RWPE1 (cell line): ENCODE data around the gene MAML3.

Experiments used
- CTCF ChIA-PET: fragments of 350-600 bp; sonication (Branson Sonifier 250); formaldehyde crosslinking; extraction: SDS; loops from one replicate; lab custom pipeline; 2021; lab: Yijun Ruan, JAX
- POLR2A ChIA-PET: fragments of 400-600 bp; formaldehyde crosslinking; extraction: SDS; loops from one replicate; lab custom pipeline; 2020; ENCODE audit warnings: antibody characterized with exemption; ENCODE audit not compliant: low non-redundant PET; lab: Yijun Ruan, JAX
- DNase-seq: peaks from one replicate; pipeline ENCODE4 v3.0.0; 2012; ENCODE audit warnings: low spot score
- H3K27ac ChIP-seq: fragments of 450-650 bp; 2 replicates; pipeline ENCODE4 v1.5.1; 2017
- TF ChIP-seq, protein P1 (sequence below): fragments of 450-650 bp; conservative IDR thresholded peaks from 2 replicates; pipeline ENCODE4 v1.5.1; 2017; ENCODE audit warnings: low read depth, mild to moderate bottlenecking

Gene MAML3

DNA sequence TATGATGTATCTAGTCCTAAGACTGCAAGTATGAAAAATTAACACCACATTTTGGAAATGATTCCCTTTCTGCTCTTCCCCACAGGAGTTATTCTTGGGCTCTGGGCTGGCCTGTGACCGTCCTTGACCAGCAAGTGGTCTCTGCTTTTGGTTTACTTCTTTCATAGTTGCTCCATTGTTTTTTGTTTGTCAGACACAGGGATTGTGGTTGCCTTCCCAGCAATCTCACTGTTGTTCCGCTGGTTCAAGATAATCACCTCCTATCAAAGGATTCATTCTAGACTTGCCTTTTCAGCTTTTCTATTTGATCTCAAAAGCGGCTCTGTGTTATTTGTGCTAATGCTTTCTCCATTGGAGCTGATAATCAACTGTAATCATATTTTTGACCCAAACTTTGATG lies 269.5 kb downstream of the MAML3 start:
- no peak for DNase-seq
- TF ChIP-seq, protein P1, sequence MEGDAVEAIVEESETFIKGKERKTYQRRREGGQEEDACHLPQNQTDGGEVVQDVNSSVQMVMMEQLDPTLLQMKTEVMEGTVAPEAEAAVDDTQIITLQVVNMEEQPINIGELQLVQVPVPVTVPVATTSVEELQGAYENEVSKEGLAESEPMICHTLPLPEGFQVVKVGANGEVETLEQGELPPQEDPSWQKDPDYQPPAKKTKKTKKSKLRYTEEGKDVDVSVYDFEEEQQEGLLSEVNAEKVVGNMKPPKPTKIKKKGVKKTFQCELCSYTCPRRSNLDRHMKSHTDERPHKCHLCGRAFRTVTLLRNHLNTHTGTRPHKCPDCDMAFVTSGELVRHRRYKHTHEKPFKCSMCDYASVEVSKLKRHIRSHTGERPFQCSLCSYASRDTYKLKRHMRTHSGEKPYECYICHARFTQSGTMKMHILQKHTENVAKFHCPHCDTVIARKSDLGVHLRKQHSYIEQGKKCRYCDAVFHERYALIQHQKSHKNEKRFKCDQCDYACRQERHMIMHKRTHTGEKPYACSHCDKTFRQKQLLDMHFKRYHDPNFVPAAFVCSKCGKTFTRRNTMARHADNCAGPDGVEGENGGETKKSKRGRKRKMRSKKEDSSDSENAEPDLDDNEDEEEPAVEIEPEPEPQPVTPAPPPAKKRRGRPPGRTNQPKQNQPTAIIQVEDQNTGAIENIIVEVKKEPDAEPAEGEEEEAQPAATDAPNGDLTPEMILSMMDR = no peak
- CTCF ChIA-PET = no interaction called here
- no peak overlapping the region for H3K27ac ChIP-seq
- POLR2A ChIA-PET = no interaction called here

- ChIA-PET CTCF (interaction anchor here (0.5 to 0.8 kb wide), 3 partner anchors 208 to 479 kb away, joined by 3 to 4 read pairs (median 3); no protein-coding TSS in a partner anchor), POLR2A (no interaction called here)
Observed at GRCh38 chr4:139880841-139881240, 273.1 kb downstream of the MAML3 start.

GRCh38 chr4:139878050-139878449 lies 275.9 kb downstream of the MAML3 start:
- POLR2A ChIA-PET = no interaction called here
- H3K27ac ChIP-seq = no peak overlapping the region
- CTCF ChIA-PET = interaction anchor here (0.7 kb wide), 1 partner anchor 424 kb away, joined by 3 read pairs; no protein-coding TSS in a partner anchor
- DNase-seq = no peak
- TF ChIP-seq, protein P1 = no peak

More at GRCh38 chr4:139880841-139881240, 273.1 kb downstream of the MAML3 start:
- no peak overlapping the region for H3K27ac ChIP-seq
- DNase-seq = no peak
- TF ChIP-seq, protein P1 = no peak

- TF ChIP-seq, protein P1 = no peak
- DNase-seq = no peak
- ChIA-PET CTCF (interaction anchor here (0.6 kb wide), 1 partner anchor 12 kb away, joined by 3 read pairs; no protein-coding TSS in a partner anchor), POLR2A (no interaction called here)
- H3K27ac ChIP-seq = peak overlapping the region; percentile 47
Observed at GRCh38 chr4:139876337-139876941, 277.5 kb downstream of the MAML3 start.

DNA sequence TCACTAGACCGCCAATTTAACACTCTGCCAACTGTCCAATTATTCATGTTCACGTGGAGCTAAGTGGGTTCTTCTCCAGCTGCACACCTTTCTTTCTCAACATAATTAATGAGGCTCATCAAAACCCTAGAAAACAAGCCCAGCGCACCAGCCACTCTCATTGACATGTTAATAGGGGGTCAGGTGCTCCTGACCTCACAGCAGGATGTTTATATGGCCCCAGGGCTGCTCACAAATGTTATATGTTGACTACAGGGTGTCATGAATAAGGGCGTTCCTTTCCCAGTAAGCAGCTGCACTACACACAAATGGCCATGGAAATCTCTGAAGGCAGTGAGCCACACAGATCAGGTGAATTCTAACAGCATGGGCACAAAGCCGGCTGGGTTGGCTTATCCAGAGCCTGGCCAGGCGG lies 278.6 kb downstream of the MAML3 start:
- POLR2A ChIA-PET = no interaction called here
- CTCF ChIA-PET = no interaction called here
- TF ChIP-seq, protein P1 = no peak
- no peak for DNase-seq
- no peak overlapping the region for H3K27ac ChIP-seq

DNA sequence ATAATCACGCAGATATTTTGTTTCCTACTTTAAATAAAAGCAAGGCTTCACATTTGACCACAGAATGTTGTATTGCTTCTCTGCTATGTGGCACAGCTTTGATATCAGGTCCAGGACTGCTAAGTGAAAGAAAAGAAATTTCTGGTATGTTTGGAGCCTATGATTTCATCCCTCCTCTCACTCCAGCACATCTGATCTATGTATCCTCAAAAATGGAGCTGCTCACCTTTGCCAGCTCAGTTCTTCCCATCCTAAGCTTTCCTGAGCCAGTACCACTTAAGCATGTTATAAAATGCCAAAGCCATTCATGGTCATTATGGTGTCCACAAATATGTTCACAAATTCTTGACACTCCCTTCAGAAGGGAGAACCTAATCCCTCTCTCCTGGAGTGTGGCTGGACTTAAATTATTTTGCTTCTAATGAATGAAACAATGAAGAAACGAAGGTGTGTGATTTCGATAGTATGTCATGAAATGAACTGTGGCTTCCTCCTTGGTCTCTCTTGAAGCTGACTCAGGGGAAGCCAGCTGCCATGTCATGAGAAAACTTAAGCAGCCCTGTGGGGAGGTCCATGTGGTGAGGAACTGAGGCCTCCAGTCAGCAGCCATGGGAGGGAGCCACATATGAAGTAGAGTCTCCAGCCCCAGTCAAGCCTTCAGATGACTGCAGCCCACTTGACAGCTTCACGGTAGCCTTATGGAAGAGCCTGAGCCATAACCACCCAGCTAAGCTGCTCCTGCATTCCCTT lies 280.7 kb downstream of the MAML3 start:
- no peak for DNase-seq
- ChIA-PET CTCF (interaction anchor here (0.6 kb wide), 1 partner anchor 254 kb away, joined by 3 read pairs; no protein-coding TSS in a partner anchor), POLR2A (no interaction called here)

More for the DNA sequence above, 280.7 kb downstream of the MAML3 start:
- H3K27ac ChIP-seq = peak overlapping the region; percentile 69
- TF ChIP-seq, protein P1 = no peak
